Fibroblast of villous mesenchyme (primary cell): Measurements from ENCODE around the gene GNB2. TPM values are rescaled to one million over a fixed set of nuclear protein-coding genes. Genes with fewer than 3 reads are reported as not detected.

Source experiments
- DNase-seq: peaks from one replicate; pipeline ENCODE4 v3.0.0-alpha.2; 2010; ENCODE audit warnings: low read depth
- H3K4me3 ChIP-seq: 2 replicates; pipeline ENCODE4 v1.5.1; 2011; ENCODE audit warnings: low read depth, mild to moderate bottlenecking, low read length
- total RNA-seq: library from RNA; depleted of rRNA; stranded (reverse); fragments of >200 nt; gene quantifications from 2 replicates; pipeline ENCODE4 v1.2.3, GENCODE V29; 2012
- TF ChIP-seq, protein P1 (sequence below): IDR thresholded peaks from 2 replicates; pipeline ENCODE4 v1.5.1; 2012; ENCODE audit warnings: low read depth, mild to moderate bottlenecking, low read length; ENCODE audit not compliant: insufficient read depth

The GNB2 gene
- total RNA-seq, 1 donor = 88.1 TPM

DNA sequence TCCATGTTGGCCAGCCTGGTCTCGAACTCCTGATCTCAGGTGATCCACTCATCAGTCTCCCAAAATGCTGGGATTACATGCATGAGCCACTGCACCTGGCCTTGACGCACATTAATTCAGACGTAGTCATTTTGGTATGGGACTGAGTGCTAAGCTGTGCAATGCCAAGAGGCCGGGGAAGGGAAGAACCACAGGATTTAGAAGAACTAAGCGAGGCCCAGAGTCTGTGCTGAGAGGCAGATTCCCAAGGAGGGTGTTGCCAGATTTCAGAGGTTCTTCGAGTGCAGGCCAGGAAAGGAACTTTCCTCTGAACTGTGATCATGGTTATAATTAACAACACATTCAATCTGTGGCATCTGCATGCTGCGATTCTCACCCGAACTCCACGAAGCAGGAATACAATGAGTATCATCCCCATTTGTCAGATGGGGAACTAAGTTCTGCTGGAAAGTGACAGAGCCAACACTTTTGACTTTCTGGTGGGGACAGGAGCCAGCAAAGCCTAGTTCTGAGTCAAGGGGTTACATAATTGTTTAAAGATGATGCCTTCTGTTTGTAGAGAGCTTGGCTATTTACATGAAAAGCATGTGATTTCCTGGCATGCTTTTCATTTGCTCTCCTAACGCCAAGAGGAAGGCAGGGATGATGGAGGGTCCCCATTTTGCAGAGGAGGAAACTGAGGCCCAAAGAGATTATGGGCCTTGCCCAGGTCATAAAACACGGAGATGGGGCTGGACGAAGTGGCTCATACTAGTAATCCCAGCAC, 53.6 kb downstream of the GNB2 start:
- peak; percentile 95 for DNase-seq
- no peak overlapping the region for H3K4me3 ChIP-seq
- TF ChIP-seq, protein P1, sequence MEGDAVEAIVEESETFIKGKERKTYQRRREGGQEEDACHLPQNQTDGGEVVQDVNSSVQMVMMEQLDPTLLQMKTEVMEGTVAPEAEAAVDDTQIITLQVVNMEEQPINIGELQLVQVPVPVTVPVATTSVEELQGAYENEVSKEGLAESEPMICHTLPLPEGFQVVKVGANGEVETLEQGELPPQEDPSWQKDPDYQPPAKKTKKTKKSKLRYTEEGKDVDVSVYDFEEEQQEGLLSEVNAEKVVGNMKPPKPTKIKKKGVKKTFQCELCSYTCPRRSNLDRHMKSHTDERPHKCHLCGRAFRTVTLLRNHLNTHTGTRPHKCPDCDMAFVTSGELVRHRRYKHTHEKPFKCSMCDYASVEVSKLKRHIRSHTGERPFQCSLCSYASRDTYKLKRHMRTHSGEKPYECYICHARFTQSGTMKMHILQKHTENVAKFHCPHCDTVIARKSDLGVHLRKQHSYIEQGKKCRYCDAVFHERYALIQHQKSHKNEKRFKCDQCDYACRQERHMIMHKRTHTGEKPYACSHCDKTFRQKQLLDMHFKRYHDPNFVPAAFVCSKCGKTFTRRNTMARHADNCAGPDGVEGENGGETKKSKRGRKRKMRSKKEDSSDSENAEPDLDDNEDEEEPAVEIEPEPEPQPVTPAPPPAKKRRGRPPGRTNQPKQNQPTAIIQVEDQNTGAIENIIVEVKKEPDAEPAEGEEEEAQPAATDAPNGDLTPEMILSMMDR = no peak

DNA sequence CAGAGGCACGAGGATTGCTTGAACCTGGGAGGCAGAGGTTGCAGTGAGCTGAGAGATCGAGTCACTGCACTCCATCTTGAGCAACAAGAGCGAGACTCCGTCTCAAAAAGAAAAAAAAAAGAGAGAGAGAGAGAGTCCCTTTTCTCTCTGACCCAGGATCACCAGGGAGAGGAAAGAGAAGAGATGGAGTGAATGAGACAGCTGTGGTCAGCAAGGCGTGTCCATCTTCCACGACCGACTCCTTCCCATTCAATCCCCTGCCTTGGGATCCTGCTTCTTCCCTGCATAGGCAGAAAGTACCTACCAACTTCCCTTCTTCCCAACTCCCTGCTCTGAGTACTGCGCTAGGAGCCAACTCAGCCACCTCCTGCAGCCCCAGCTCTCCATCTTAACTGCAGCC, 54.7 kb downstream of the GNB2 start:
- TF ChIP-seq, protein P1 = no peak
- no peak overlapping the region for H3K4me3 ChIP-seq
- no peak for DNase-seq

Other genes with a start within 250 kb of the GNB2 start
- gene ZCWPW1, start 245.0 kb upstream of the GNB2 start, total RNA-seq = 0.43 and 0.64 TPM in 2 replicates
- gene MEPCE, start 243.9 kb upstream of the GNB2 start, total RNA-seq = 23.2 and 29.4 TPM in 2 replicates
- gene PPP1R35, start 237.2 kb upstream of the GNB2 start, total RNA-seq = 14.8 and 15.1 TPM in 2 replicates
- not detected in 2 replicates for gene SPACDR, start 209.5 kb upstream of the GNB2 start, total RNA-seq
- gene TSC22D4, start 194.5 kb upstream of the GNB2 start, total RNA-seq = 26.4 and 30.2 TPM in 2 replicates
- 0.43 and 0.64 TPM in 2 replicates for gene NYAP1, start 189.8 kb upstream of the GNB2 start, total RNA-seq
- 7.7 and 19.0 TPM in 2 replicates for gene AGFG2, start 134.5 kb upstream of the GNB2 start, total RNA-seq
- gene SAP25, start 99.8 kb upstream of the GNB2 start, total RNA-seq = 0.32 TPM in 1 of 2 replicates, not detected in the other
- 22.5 and 31.9 TPM in 2 replicates for gene LRCH4, start 87.6 kb upstream of the GNB2 start, total RNA-seq
- gene FBXO24, start 87.4 kb upstream of the GNB2 start, total RNA-seq = 0.32 and 0.43 TPM in 2 replicates
- 124 and 211 TPM in 2 replicates for gene PCOLCE, start 71.4 kb upstream of the GNB2 start, total RNA-seq
- gene MOSPD3, start 61.2 kb upstream of the GNB2 start, total RNA-seq = 5.2 and 7.1 TPM in 2 replicates
- gene TFR2, start 32.2 kb upstream of the GNB2 start, total RNA-seq = under 0.01 and 0.43 TPM in 2 replicates
- gene ACTL6B, start 17.3 kb upstream of the GNB2 start, total RNA-seq = not detected in 2 replicates
- gene GIGYF1, start 20.5 kb downstream of the GNB2 start, total RNA-seq = 15.5 and 19.6 TPM in 2 replicates
- gene POP7, start 32.4 kb downstream of the GNB2 start, total RNA-seq = 34.1 and 46.7 TPM in 2 replicates
- not detected in 2 replicates for gene EPO, start 46.7 kb downstream of the GNB2 start, total RNA-seq
- not detected in 2 replicates for gene ZAN, start 59.9 kb downstream of the GNB2 start, total RNA-seq
- gene EPHB4, start 153.8 kb downstream of the GNB2 start, total RNA-seq = 44.1 and 82.0 TPM in 2 replicates
- 16.0 and 20.0 TPM in 2 replicates for gene SLC12A9, start 179.0 kb downstream of the GNB2 start, total RNA-seq
- gene TRIP6, start 193.6 kb downstream of the GNB2 start, total RNA-seq = 86.0 and 106 TPM in 2 replicates
- gene SRRT, start 201.4 kb downstream of the GNB2 start, total RNA-seq = 50.1 and 50.6 TPM in 2 replicates
- 5.6 and 7.1 TPM in 2 replicates for gene UFSP1, start 216.0 kb downstream of the GNB2 start, total RNA-seq
- gene ACHE, start 222.1 kb downstream of the GNB2 start, total RNA-seq = not detected in 2 replicates